GM18867 (cell line): ENCODE data around the gene EMC10.

Experiments used
- ATAC-seq: cut with Tn5 transposase; IDR thresholded peaks from one replicate; pipeline ENCODE4 v1.9.1; 2021; ENCODE audit warnings: mild to moderate bottlenecking, moderate library complexity; ENCODE audit not compliant: unreplicated experiment

EMC10 gene

GRCh38 chr19:50477751-50478515 lies 1.6 kb downstream of the EMC10 start:
- no peak for ATAC-seq

GRCh38 chr19:50478901-50479715 lies 2.8 kb downstream of the EMC10 start:
- ATAC-seq = no peak

- no peak for ATAC-seq
Measured at GRCh38 chr19:50479761-50480251, 3.5 kb downstream of the EMC10 start.

GRCh38 chr19:50480281-50481111 lies 4.2 kb downstream of the EMC10 start:
- no peak for ATAC-seq

GRCh38 chr19:50481351-50482149 lies 5.2 kb downstream of the EMC10 start:
- ATAC-seq = no peak

- no peak for ATAC-seq
Measured at GRCh38 chr19:50482271-50482855, 6.1 kb downstream of the EMC10 start.

GRCh38 chr19:50482916-50483315 lies 6.6 kb downstream of the EMC10 start:
- ATAC-seq = no peak

- no peak for ATAC-seq
Measured at GRCh38 chr19:50485284-50485955, 9.1 kb downstream of the EMC10 start.

- ATAC-seq = no peak
Measured at GRCh38 chr19:50486823-50487515, 10.7 kb downstream of the EMC10 start.

GRCh38 chr19:50488389-50489194 lies 12.3 kb downstream of the EMC10 start:
- ATAC-seq = no peak

- no peak for ATAC-seq
Measured at GRCh38 chr19:50489461-50490011, 13.2 kb downstream of the EMC10 start.

- ATAC-seq = no peak
Measured at GRCh38 chr19:50490411-50490811, 14.1 kb downstream of the EMC10 start.

- ATAC-seq = no peak
Measured at GRCh38 chr19:50490991-50491472, 14.7 kb downstream of the EMC10 start.

- ATAC-seq = no peak
Measured at GRCh38 chr19:50492303-50493052, 16.2 kb downstream of the EMC10 start.

- no peak for ATAC-seq
Measured at GRCh38 chr19:50493171-50493570, 16.9 kb downstream of the EMC10 start.

GRCh38 chr19:50494186-50495019 lies 18.1 kb downstream of the EMC10 start:
- no peak for ATAC-seq
